GM21367 (cell line): ENCODE data around the gene TAOK3.

ENCODE experiments used
- ATAC-seq: cut with Tn5 transposase; IDR thresholded peaks from one replicate; pipeline ENCODE4 v1.9.1; 2021; ENCODE audit not compliant: unreplicated experiment

TAOK3 gene

DNA sequence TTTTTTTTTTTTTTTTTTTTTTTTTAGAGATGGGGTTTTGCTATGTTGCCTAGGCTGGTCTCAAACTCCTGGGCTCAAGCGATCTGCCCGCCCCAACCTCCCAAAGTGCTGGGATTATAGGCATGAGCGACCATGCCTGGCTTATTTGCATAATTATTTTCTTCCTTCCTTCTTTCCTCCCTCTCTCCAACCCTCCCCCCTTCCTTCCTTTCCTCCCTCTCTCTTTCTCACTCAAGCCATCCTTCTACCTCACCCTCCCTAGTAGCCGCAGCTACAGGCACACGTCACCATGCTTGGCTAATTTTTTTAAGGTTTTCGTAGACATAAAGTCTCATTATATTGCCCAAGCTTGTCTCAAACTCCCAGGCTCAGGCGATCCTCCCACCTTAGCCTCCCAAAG lies 152.9 kb downstream of the TAOK3 start:
- no peak for ATAC-seq

DNA sequence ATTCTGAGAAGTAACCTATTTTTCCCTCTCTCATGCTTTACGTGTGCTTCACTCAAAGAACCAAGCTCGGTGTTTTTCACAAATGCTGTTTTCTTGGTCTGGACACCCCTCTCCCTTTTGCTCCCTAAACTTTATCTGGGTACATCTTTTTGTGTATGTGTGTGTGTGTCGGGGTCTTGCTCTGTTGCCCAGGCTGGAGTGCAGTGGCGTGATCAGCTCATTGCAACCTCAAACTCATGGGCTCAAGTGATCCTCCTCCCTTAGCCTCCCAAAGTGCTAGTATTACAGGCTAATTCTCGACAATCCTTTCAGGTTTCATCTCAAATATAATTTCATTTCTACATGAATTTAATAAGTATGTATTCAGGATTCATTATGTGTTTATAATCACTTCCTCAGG lies 153.6 kb downstream of the TAOK3 start:
- no peak for ATAC-seq

DNA sequence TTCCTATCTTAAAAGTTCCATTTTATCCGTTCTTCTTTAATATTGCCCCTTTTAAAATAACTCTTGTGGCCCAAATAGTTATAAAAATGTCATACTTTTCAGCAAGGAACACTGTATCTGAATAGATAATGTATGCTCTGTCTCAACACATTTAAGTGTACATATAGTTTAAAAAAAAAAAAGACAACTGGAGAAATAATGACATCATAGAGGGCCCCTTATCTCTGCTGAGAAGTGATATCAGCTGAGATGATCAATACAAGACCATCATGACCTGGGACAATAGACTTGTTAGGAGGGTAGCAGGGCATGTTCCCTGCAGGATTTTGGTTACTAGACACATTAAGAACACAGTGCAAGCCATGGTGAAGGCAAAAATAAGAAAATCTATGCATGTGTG lies 159.3 kb downstream of the TAOK3 start:
- no peak for ATAC-seq

DNA sequence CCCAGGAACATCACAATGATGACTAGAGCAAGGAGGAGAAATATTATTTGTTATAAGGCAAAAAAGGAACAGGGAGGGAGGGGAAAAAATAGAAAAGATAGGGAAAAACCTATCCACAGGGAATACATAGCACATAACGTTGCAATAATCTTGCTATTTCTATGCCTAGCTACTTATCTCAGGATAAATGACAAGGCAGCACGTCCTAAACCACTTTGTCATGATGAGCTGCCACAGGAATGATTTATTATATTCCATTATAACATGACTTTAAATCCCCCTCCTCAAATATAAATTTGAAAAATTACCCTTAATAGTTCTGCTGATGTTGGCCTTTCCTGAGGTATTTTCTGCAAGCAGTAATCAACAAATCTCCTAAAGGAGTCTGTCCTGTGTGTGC lies 160.1 kb downstream of the TAOK3 start:
- no peak for ATAC-seq

DNA sequence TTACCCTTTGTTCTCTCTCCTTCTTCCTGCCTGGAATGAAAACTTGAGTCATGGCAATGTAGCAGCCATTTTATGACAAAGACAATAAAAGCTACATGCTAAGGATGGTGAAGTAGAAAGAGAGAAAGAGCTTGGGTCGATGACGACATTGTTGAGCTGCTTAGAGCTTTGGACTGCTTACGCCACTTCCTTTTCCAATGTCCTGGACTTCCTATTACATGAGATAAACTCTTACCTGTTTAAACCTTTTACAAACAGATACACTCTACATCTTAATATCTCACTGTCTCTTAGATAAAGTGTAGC lies 166.6 kb downstream of the TAOK3 start:
- ATAC-seq: no peak

GRCh38 chr12:118193958-118194357 lies 178.7 kb downstream of the TAOK3 start:
- no peak for ATAC-seq

- ATAC-seq: no peak
Measured at GRCh38 chr12:118193477-118193876, 179.2 kb downstream of the TAOK3 start.

DNA sequence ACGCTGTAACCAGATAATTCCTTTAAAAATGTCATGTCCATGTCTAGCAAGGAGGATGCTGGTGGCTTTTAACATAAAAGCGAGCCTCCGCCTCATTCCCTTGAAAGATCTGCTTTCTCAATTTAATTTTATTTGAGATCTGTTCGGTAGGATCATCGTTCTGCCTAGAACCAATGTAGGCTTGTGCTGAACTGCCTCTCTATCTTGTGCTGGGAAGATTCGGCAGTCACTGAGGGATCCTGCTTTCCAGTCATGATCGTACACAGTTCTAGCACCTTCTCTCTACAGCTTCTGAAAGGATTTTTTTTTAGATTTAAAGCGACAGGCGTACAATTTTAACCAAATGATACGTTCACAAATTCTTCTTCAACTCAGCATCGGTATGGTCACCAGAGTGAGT lies 182.4 kb downstream of the TAOK3 start:
- ATAC-seq: no peak

- no peak for ATAC-seq
Measured at GRCh38 chr12:118189741-118190191, 182.9 kb downstream of the TAOK3 start.

GRCh38 chr12:118188690-118189371 lies 183.9 kb downstream of the TAOK3 start:
- no peak for ATAC-seq

DNA sequence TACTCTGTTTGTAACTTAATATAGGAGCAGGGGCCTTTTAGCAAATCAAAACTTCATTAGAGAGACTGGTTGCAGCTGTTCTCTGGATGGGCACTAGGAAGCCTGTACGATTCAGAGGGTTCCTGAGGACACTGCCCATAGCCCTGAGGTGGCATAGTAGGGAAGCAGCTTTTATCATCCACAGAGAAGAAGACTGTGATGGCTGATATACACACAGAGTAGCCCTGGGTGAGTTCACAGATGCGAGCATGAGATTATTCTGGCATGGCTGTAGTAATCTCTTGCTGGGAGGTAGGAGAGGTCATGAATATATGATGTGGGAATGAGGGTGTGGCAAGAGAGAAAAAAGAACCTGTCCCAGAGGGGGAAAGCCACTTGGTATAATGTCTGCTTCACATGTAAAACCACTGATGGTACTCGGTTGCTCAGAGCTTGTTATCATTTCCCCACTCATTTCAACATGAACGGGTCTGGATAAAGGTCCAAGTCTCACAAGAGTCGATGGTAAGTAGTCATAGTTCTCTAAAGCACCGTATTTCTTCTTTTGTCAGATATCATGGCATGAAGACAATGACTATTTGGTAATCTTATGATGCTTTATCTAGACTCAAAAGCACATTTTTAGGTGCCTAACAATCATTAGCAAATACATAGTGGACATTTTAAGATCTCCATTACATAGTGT lies 184.8 kb downstream of the TAOK3 start:
- ATAC-seq: no peak

GRCh38 chr12:118185602-118186397 lies 186.9 kb downstream of the TAOK3 start:
- ATAC-seq: no peak

DNA sequence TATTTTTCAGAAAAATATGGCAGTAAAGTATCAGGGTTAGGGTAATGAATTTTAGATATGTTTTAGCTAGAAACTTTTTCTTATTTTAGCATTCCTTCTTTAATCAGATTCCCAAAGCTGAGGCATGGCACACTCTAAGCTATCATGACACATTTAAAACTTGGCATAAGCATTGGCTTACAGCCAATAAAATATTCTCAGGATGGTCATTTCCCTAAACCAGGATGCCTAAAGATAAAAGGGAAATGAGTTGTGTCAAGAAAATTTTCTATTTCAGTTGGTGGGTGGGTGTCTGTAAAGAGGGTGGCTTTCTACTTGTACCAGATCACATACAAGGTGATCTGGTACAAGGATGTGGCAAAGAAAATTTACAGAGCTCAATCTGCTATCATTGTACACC lies 189.0 kb downstream of the TAOK3 start:
- ATAC-seq: no peak

DNA sequence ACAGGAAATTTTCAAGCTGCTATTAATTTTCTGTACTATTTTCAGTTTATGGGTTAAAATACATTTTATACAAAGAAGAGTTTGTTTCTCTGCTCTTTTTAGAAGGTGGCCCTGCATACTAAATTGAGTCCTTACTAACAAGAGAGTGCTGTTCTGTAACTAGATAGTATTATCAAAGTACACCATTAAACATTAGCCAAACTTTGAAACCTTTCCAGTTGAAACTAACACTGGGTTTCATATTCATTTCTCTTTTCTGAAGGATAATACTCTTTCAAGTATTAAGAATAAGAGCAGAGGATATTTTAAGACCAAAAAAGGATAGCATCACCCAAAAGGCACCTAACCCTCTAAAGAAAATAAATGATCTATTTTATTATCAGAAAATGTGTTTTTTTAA lies 189.6 kb downstream of the TAOK3 start:
- ATAC-seq: no peak

GRCh38 chr12:118175823-118176447 lies 196.8 kb downstream of the TAOK3 start:
- ATAC-seq: peak; percentile 92

- ATAC-seq: peak; percentile 99
Measured at GRCh38 chr12:118166946-118167345, 205.8 kb downstream of the TAOK3 start.

DNA sequence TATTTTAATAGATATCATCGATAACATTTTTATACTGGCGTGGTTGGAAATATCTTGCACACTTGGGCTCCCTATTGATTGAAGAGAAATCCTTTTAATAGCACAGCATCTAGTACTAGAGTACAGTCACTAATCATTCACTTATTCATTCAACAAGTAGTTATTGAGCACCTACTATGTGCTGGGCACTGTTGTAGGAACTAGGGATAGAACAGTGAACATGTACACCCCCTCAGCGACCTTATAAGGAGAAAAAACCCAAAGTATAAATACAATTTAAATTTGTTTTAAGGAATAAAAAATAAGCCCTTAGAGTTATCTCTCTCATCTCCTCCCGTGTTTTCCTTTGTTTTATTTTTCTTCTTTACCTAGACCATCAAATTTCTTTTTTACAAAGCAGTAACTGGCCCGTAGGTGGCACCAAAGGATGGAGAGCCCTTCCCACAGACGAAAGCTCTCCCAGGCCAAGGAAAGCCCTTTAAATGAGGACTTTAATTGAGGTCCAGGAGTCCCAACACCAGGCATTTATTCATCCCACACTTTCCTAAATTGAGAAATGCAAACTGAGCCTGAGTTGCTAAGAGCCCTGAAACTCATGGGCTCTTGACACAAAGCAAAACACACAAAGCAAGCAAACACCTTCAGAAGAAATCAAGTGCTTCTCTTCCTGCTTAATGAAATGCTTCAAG lies 207.8 kb downstream of the TAOK3 start:
- no peak for ATAC-seq

DNA sequence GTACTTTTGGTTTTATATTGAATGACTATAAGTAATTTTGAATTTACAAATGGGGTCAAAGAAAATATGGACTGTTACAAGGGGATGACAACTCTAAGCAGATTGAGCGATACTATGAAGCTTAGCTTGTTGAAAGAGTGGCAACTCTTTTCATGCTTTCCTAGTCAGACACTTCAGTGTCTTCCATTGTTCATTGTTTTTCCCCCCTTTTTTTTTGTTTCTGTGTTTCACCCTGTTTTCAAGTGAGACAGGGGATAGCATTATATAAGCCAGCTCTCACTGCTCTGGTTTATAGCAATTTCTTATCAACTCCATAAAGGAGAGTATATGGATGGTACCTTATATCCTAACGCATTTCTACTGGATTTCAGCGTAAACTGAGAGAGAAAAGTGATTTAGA lies 212.2 kb downstream of the TAOK3 start:
- ATAC-seq: no peak

GRCh38 chr12:118151755-118152154 lies 221.0 kb downstream of the TAOK3 start:
- ATAC-seq: no peak

DNA sequence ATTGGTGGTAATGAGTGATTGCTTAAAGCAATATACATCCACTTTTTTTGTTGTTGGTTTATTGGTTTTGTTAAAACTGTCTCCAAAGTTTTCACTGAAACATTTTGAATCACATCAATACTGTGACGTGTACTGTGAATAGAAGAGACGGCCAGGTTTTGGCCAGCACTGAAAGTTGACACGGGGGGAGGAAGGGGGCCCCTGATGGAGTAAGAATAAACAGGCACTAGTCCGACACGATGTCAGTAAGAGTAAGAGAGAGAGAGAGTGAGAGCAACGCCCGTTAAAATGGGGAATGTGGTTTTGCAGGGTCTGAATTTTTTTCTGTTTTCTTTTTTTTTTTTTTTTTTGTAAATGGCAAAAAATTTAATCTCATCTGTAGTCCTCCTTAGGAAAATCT lies 222.1 kb downstream of the TAOK3 start:
- no peak for ATAC-seq

DNA sequence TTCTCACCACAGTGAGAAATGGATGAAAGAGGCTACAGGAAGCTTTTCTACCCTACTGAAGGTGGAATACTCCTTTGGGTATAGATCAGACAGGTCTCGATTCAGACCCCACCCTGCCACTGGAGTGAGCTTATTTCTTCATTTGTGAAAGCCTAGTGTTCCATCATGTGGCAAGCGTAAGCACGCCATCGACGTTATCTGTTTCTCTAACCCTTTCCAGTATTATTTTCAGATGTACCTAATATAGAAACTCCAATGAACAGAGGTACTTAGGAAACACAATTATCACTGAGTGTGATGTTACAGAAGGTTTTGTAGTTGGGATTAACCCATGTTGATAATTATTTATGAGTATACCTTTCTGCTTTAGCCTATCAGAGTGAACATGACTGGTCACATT lies 224.4 kb downstream of the TAOK3 start:
- no peak for ATAC-seq
